HepG2 (cell line): ENCODE results near the gene CCN2. TPM values are rescaled to one million over a fixed set of nuclear protein-coding genes. Genes with fewer than 3 reads are reported as not detected.
A peak's percentile ranks its signal among the peaks of the same experiment; 100 is the strongest.

Experiments used
- ARNT2 ChIP-seq: sonication (generic); formaldehyde crosslinking; IDR thresholded peaks from 2 replicates; pipeline ENCODE4 v1.8.0; 2022; ENCODE audit warnings: mild to moderate bottlenecking, low read depth, missing genetic modification reagents, moderate library complexity
- BHLHE40 ChIP-seq: IDR thresholded peaks from 2 replicates; pipeline ENCODE4 v1.6.1; 2011; ENCODE audit warnings: low read length, improper control_type of control experiment
- CBX1 ChIP-seq: IDR thresholded peaks from one replicate; pipeline ENCODE4 v1.6.1; 2016; ENCODE audit warnings: antibody characterized with exemption, low read depth
- CEBPG ChIP-seq: IDR thresholded peaks from 2 replicates; pipeline ENCODE4 v1.6.1; 2016
- CHCHD3 ChIP-seq: sonication (generic); formaldehyde crosslinking; IDR thresholded peaks from 2 replicates; pipeline ENCODE4 v1.8.0; 2022; ENCODE audit warnings: mild to moderate bottlenecking, missing genetic modification reagents, moderate library complexity
- GRHL1 ChIP-seq: sonication (generic); formaldehyde crosslinking; conservative IDR thresholded peaks from 2 replicates; pipeline ENCODE4 v1.8.0; 2022; ENCODE audit warnings: missing genetic modification reagents
- GZF1 ChIP-seq: sonication (generic); formaldehyde crosslinking; IDR thresholded peaks from 2 replicates; pipeline ENCODE4 v1.5.1; 2020; ENCODE audit warnings: mild to moderate bottlenecking, missing genetic modification reagents
- HNRNPK ChIP-seq: fragments of 200-400 bp; formaldehyde crosslinking; IDR thresholded peaks from 2 replicates; pipeline ENCODE4 v1.6.1; 2018; ENCODE audit warnings: low read length, low read depth, moderate library complexity, mild to moderate bottlenecking; ENCODE audit not compliant: poor library complexity, severe bottlenecking
- KAT7 ChIP-seq: IDR thresholded peaks from 2 replicates; pipeline ENCODE4 v1.6.1; 2018; ENCODE audit warnings: borderline replicate concordance, missing compliant biosample characterization
- MAX ChIP-seq: IDR thresholded peaks from 2 replicates; pipeline ENCODE4 v1.6.1; 2012; ENCODE audit warnings: inconsistent platforms
- MIER3 ChIP-seq: IDR thresholded peaks from 2 replicates; pipeline ENCODE4 v1.6.1; 2016; ENCODE audit warnings: missing compliant biosample characterization, borderline replicate concordance
- TBL1XR1 ChIP-seq: fragments of 150-350 bp; IDR thresholded peaks from 2 replicates; pipeline ENCODE4 v1.6.1; 2014; ENCODE audit warnings: borderline replicate concordance, low read length; ENCODE audit not compliant: partially characterized antibody
- TFDP2 ChIP-seq: sonication (generic); formaldehyde crosslinking; IDR thresholded peaks from 2 replicates; pipeline ENCODE4 v1.4.0; 2020; ENCODE audit warnings: missing genetic modification reagents
- TFE3 ChIP-seq: IDR thresholded peaks from 2 replicates; pipeline ENCODE4 v1.6.1; 2016
- TIGD3 ChIP-seq: sonication (generic); formaldehyde crosslinking; IDR thresholded peaks from 2 replicates; pipeline ENCODE4 v1.5.1; 2020; ENCODE audit warnings: mild to moderate bottlenecking, missing genetic modification reagents, borderline replicate concordance
- ZC3H13 ChIP-seq: sonication (generic); formaldehyde crosslinking; IDR thresholded peaks from 2 replicates; pipeline ENCODE4 v1.8.1; 2023; ENCODE audit warnings: mild to moderate bottlenecking, missing genetic modification reagents, moderate library complexity
- ZNF280D ChIP-seq: sonication (generic); formaldehyde crosslinking; IDR thresholded peaks from 2 replicates; pipeline ENCODE4 v1.5.1; 2020; ENCODE audit warnings: mild to moderate bottlenecking, missing genetic modification reagents
- ZNF703 ChIP-seq: sonication (generic); formaldehyde crosslinking; IDR thresholded peaks from 2 replicates; pipeline ENCODE4 v1.5.1; 2020; ENCODE audit warnings: missing genetic modification reagents, mild to moderate bottlenecking, moderate library complexity, borderline replicate concordance
- ZNF710 ChIP-seq: sonication (generic); formaldehyde crosslinking; IDR thresholded peaks from 2 replicates; pipeline ENCODE4 v1.5.0; 2020; ENCODE audit warnings: mild to moderate bottlenecking, missing genetic modification reagents, borderline replicate concordance
- polyA plus RNA-seq, 8 experiments: library from polyadenylated mRNA; depleted of rRNA in 3 of 8; stranded (reverse) in 7 of 8; unstranded in 1 of 8; fragments of >200 nt; fragmentation: Illumina TruSeq in 4 of 8; extraction: Trizol in 4 of 8; gene quantifications; 2 replicates each; pipeline versions ENCODE4 v1.2.1 to v1.2.3, GENCODE V29; 2011 to 2016; ENCODE audit warnings: low read depth in 4 of 8, missing spikeins in 1 of 8, mixed read lengths in 1 of 8; ENCODE audit not compliant: insufficient read depth in 1 of 8
- total RNA-seq, 5 experiments: library from RNA; depleted of rRNA; stranded (reverse); fragments of >200 nt; fragmentation: Illumina TruSeq; extraction: Trizol; gene quantifications; 2 replicates each; pipeline ENCODE4 v1.2.3, GENCODE V29; 2016; ENCODE audit warnings: low read depth in 1 of 5

The CCN2 gene
- total and polyA plus RNA-seq, 2 of the 13 experiments (the other 11 are each of a cell fraction or from before 2014, with no cell fraction given), result 34.7 to 316 TPM

GRCh38 chr6:131980338-131980790 lies 29.2 kb upstream of the CCN2 start (continued):
- TF ChIP-seq TBL1XR1 (no peak), CEBPG (CRISPR knock-in tag) (0 out of 2 replicates have a peak, but pooled peaks have one; percentile 23), GZF1 (CRISPR knock-in tag) (no peak), CBX1 (no peak), ARNT2 (CRISPR knock-in tag) (no peak), ZNF703 (CRISPR knock-in tag) (no peak), ZNF710 (CRISPR knock-in tag) (no peak), MIER3 (CRISPR knock-in tag) (no peak), ZC3H13 (CRISPR knock-in tag) (no peak), TIGD3 (CRISPR knock-in tag) (peak; percentile 15; the same call in 1 of the 2 replicates), BHLHE40 (no peak), ZNF280D (CRISPR knock-in tag) (0 out of 2 replicates have a peak, but pooled peaks have one; percentile 25), KAT7 (peak; percentile 21; the same call in 1 of the 2 replicates), TFDP2 (CRISPR knock-in tag) (no peak; the same call in 1 of the 2 replicates), HNRNPK (no peak), GRHL1 (CRISPR knock-in tag) (no peak), TFE3 (no peak), CHCHD3 (CRISPR knock-in tag) (no peak), MAX (no peak)
